Measurements from ENCODE around the gene CXCL1.

DNA sequence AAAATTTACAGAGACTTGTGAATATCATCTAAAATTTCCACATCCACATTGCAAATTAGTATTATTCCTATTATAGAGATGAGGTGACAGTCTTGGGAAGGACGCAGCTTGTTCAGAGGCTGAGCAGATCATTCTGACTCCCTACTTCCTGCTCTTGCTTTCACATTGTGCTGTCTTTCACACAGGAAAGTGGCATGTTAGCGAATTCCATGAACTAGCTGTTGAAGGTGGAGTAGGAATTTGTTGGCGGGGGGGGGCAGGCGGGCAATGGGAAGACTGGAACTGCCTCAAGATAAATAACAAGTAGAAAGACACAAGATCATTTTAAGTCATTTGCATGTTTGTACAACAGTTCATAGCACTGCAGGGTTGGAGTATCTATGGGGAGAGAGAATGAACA lies 13.8 kb upstream of the CXCL1 start:
- TF ChIP-seq EZH2 (IDR thresholded peaks at IDR 0.05; ENCODE audit: low read length, missing control alignments) = no peak
- TF ChIP-seq CTCF (conservative IDR thresholded peaks at IDR 0.05 in 1 of 2, IDR thresholded peaks at IDR 0.05 in 1 of 2; ENCODE audit: low read depth in 1 of 2, low read length in 2 of 2) = no peak
